Measurements from ENCODE around the gene GK.

The GK gene

GRCh38 chrX:30659421-30659820, 6.2 kb downstream of the GK start:
- no peak overlapping the region for H3K4me3 ChIP-seq (ENCODE audit: low read depth, low read length)
- no peak overlapping the region for H3K27ac ChIP-seq (ENCODE audit: extremely low read depth, low read depth, low read length)
- H3K4me1 ChIP-seq (ENCODE audit: control insufficient read depth, insufficient read depth, low read length), result no peaks in the 10 kb centered on the region
- ChIA-PET POLR2A (no interaction called here), CTCF (no interaction called here)
- H3K9me3 ChIP-seq (ENCODE audit: control insufficient read depth, insufficient read depth, low read depth, low read length), result no peaks in the 10 kb centered on the region
- no peaks in the 10 kb centered on the region for H3K36me3 ChIP-seq (ENCODE audit: control insufficient read depth in 2 of 2, insufficient read depth in 1 of 2, low read length in 2 of 2)
- TF ChIP-seq ZNF19 (tag by site-specific recombination; IDR thresholded peaks at IDR 0.05; ENCODE audit: low read depth) (no peak), YY1 (tag by site-specific recombination; IDR thresholded peaks at IDR 0.05) (no peak), ZEB2 (tag by site-specific recombination; IDR thresholded peaks at IDR 0.05) (no peak), ZSCAN5A (tag by site-specific recombination; IDR thresholded peaks at IDR 0.05) (no peak), GLIS1 (tag by site-specific recombination; IDR thresholded peaks at IDR 0.05) (no peak), ZFP41 (tag by site-specific recombination; IDR thresholded peaks at IDR 0.05; ENCODE audit: borderline replicate concordance) (no peak), ZNF292 (tag by site-specific recombination; IDR thresholded peaks at IDR 0.05; ENCODE audit: borderline replicate concordance, low read depth) (no peak), ZNF184 (tag by site-specific recombination; IDR thresholded peaks at IDR 0.05) (no peak)

GRCh38 chrX:30661228-30661627, 8.0 kb downstream of the GK start:
- Histone ChIP-seq H3K4me3 (ENCODE audit: low read depth, low read length) (no peak overlapping the region), H3K9me3 (ENCODE audit: control insufficient read depth, insufficient read depth, low read depth, low read length) (no peaks in the 10 kb centered on the region), H3K36me3 (ENCODE audit: control insufficient read depth in 2 of 2, insufficient read depth in 1 of 2, low read length in 2 of 2) (peaks cover 0 to 3% of the 10 kb centered on the region in 2 experiments; a peak in 2 of 3 replicates), H3K27ac (ENCODE audit: extremely low read depth, low read depth, low read length) (no peak overlapping the region), H3K4me1 (ENCODE audit: control insufficient read depth, insufficient read depth, low read length) (no peaks in the 10 kb centered on the region)
- TF ChIP-seq HOXA7 (CRISPR knock-in tag; IDR thresholded peaks at IDR 0.05; ENCODE audit: borderline replicate concordance) (no peak), ZNF560 (tag by site-specific recombination; IDR thresholded peaks at IDR 0.05; ENCODE audit: borderline replicate concordance) (no peak)
- ChIA-PET CTCF (no interaction called here), POLR2A (no interaction called here)

GRCh38 chrX:30663322-30663721, 10.1 kb downstream of the GK start:
- ChIA-PET POLR2A (no interaction called here), CTCF (no interaction called here)
- Histone ChIP-seq H3K4me1 (ENCODE audit: control insufficient read depth, insufficient read depth, low read length) (no peaks in the 10 kb centered on the region), H3K9me3 (ENCODE audit: control insufficient read depth, insufficient read depth, low read depth, low read length) (no peaks in the 10 kb centered on the region), H3K27ac (ENCODE audit: extremely low read depth, low read depth, low read length) (no peak overlapping the region), H3K36me3 (ENCODE audit: control insufficient read depth in 2 of 2, insufficient read depth in 1 of 2, low read length in 2 of 2) (peaks cover 0 to 14% of the 10 kb centered on the region in 2 experiments; a peak in 2 of 3 replicates), H3K4me3 (ENCODE audit: low read depth, low read length) (no peak overlapping the region)
- TF ChIP-seq ZNF335 (tag by site-specific recombination; conservative IDR thresholded peaks at IDR 0.05) (no peak), OSR2 (tag by site-specific recombination; IDR thresholded peaks at IDR 0.05) (no peak)

- ChIA-PET POLR2A (no interaction called here), CTCF (interaction anchor here (0.5 to 0.6 kb wide), 2 partner anchors 93 to 759 kb away, joined by 3 to 4 read pairs; no protein-coding TSS in a partner anchor)
- Histone ChIP-seq H3K27ac (ENCODE audit: extremely low read depth, low read depth, low read length) (no peak overlapping the region), H3K36me3 (ENCODE audit: control insufficient read depth in 2 of 2, insufficient read depth in 1 of 2, low read length in 2 of 2) (peaks cover 0 to 32% of the 10 kb centered on the region in 2 experiments; a peak in 2 of 3 replicates), H3K4me3 (ENCODE audit: low read depth, low read length) (no peak overlapping the region), H3K4me1 (ENCODE audit: control insufficient read depth, insufficient read depth, low read length) (no peaks in the 10 kb centered on the region), H3K9me3 (ENCODE audit: control insufficient read depth, insufficient read depth, low read depth, low read length) (no peaks in the 10 kb centered on the region)
- no peak for TF ChIP-seq ZNF394 (tag by site-specific recombination; IDR thresholded peaks at IDR 0.05; ENCODE audit: borderline replicate concordance)
- TF ChIP-seq ZNF248 (tag by site-specific recombination; IDR thresholded peaks at IDR 0.05), result no peak
- no peak for TF ChIP-seq PRDM6 (tag by site-specific recombination; IDR thresholded peaks at IDR 0.05)
- no peak for TF ChIP-seq ZNF26 (tag by site-specific recombination; IDR thresholded peaks at IDR 0.05)
Measured at GRCh38 chrX:30665471-30665870, 12.2 kb downstream of the GK start.

All from HEK293 (cell line).